ENCODE data around the gene AKT1S1. TPM values are rescaled to one million over a fixed set of nuclear protein-coding genes. Genes with fewer than 3 reads are reported as not detected.

AKT1S1 gene
- total and polyA plus RNA-seq, 2 experiments from 2014 or later, result 15.6 to 74.5 TPM

DNA sequence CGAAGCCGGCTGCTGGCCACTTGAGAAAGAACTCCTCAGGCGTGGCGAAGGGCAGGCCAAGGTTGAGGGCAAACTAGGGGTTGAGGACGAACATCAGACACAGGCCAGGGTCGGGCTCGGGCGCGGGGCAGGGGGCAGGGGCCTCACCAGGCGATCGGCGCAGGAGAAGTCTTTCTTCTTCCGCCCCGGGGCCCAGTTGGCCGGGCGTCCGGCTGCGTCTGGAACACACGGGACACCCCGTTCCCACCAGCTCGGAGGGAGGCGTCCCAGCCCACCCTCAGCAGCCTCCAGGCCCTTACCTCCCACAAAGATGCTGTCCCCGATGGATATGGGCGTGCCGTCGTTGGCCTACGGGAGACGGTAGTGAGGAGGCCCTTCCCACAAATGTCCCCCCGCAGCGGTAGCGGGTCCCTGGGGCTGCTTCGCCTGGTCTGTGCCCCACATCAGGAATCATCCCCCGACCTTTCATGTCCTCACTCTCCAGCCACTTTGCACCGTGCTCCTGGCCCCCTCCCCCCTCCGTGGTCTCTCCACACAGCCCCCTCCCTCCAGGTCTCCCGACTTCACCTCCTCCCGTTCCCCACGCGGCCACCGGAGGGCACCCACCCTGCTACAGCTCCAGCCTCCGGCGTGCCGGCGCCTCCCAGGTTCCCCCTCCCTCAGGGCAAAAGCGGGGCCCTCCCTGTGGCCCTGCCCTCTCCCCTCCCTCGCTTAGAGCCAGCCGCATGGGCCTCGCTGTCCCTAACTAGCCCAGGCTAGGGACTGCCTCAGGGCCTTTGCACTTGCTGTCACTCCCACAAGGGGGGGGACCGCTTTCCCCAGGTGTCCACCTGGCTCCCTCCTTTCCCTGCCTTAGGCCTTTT lies 14.5 kb downstream of the AKT1S1 start:
- no peaks in the 10 kb centered on the region for H3K9me2 ChIP-seq (replicated peaks; ENCODE audit: insufficient read depth)
- no peak overlapping the region for H2AFZ ChIP-seq
- H3K27ac ChIP-seq, result no peak overlapping the region
- no peak overlapping the region for H3K4me3 ChIP-seq
- TF ChIP-seq, protein P1, sequence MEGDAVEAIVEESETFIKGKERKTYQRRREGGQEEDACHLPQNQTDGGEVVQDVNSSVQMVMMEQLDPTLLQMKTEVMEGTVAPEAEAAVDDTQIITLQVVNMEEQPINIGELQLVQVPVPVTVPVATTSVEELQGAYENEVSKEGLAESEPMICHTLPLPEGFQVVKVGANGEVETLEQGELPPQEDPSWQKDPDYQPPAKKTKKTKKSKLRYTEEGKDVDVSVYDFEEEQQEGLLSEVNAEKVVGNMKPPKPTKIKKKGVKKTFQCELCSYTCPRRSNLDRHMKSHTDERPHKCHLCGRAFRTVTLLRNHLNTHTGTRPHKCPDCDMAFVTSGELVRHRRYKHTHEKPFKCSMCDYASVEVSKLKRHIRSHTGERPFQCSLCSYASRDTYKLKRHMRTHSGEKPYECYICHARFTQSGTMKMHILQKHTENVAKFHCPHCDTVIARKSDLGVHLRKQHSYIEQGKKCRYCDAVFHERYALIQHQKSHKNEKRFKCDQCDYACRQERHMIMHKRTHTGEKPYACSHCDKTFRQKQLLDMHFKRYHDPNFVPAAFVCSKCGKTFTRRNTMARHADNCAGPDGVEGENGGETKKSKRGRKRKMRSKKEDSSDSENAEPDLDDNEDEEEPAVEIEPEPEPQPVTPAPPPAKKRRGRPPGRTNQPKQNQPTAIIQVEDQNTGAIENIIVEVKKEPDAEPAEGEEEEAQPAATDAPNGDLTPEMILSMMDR (IDR thresholded peaks at IDR 0.05; ENCODE audit: poor library complexity), result peak; percentile 20
- TF ChIP-seq EZH2phosphoT487 (IDR thresholded peaks at IDR 0.05; ENCODE audit: low read depth, severe bottlenecking, unreplicated experiment), result no peak
- WGBS (ENCODE audit: low lambda C conversion rate, missing lambda C conversion rate), result 87% methylated on average over 29 of the region's 49 CpGs
- no peaks in the 10 kb centered on the region for H3K9me3 ChIP-seq (ENCODE audit: low read depth)
- no peak overlapping the region for H3K4me2 ChIP-seq
- H3K4me1 ChIP-seq (ENCODE audit: insufficient read depth), result peaks cover 13% of the 10 kb centered on the region
- no peak for DNase-seq (ENCODE audit: low spot score)
- peaks cover 28% of the 10 kb centered on the region for H3K79me2 ChIP-seq
- H3K27me3 ChIP-seq, result no peaks in the 10 kb centered on the region
- H4K20me1 ChIP-seq (ENCODE audit: insufficient read depth, poor library complexity, severe bottlenecking), result peaks cover 13% of the 10 kb centered on the region
- H3K36me3 ChIP-seq (replicated peaks; ENCODE audit: insufficient read depth, low read depth), result no peaks in the 10 kb centered on the region

DNA sequence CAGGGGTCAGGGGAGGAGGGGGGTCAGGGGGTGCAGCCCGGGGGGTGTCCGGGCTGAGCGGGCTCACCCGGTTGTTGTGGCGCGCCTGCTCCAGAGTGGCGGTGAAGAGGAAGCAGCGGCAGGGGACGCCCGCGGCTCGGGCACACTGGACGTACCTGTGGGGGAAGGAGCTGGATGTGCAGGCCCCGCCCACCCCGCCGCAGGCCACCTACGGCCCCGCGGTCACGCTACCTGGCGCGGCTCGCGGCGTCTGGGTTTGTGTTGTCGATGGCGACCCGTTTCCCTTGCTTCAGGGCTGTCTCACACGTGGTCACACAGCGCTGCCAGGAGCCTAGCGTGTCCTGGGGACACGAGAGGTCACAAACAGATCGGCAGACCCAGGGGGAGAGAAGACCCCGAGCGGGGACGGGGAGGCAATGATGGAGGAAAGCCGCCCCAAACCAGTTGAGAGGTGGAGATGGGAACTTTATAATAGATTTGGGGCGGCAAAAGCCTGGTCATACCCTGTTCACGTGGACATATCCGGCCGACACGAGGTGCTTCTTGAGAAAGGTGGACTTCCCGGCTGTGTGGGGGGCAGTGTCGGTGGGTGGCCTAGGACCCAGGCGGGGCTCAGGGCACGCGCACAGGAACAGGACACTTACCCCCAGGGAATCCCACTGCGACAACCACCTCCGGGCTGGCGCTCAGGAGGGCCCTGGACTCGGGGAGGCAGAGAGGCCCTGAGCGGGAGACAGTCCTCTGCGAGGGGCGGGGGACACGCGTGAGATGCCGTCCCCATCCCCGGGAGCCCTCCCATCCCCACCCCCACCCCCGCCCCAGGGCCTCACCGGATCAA lies 15.4 kb downstream of the AKT1S1 start:
- H2AFZ ChIP-seq, result no peak overlapping the region
- 92% methylated on average over 38 of the region's 60 CpGs for WGBS (ENCODE audit: low lambda C conversion rate, missing lambda C conversion rate)
- no peaks in the 10 kb centered on the region for H3K9me2 ChIP-seq (replicated peaks; ENCODE audit: insufficient read depth)
- TF ChIP-seq EZH2 (IDR thresholded peaks at IDR 0.05; ENCODE audit: borderline replicate concordance) (no peak), EZH2phosphoT487 (IDR thresholded peaks at IDR 0.05; ENCODE audit: low read depth, severe bottlenecking, unreplicated experiment) (no peak)
- TF ChIP-seq, protein P1 (IDR thresholded peaks at IDR 0.05; ENCODE audit: poor library complexity), result no peak
- peak overlapping the region; percentile 58 for H3K27ac ChIP-seq
- H3K27me3 ChIP-seq, result no peaks in the 10 kb centered on the region
- H4K20me1 ChIP-seq (ENCODE audit: insufficient read depth, poor library complexity, severe bottlenecking), result peaks cover 21% of the 10 kb centered on the region
- H3K79me2 ChIP-seq, result peaks cover 28% of the 10 kb centered on the region
- DNase-seq (ENCODE audit: low spot score), result no peak
- H3K9me3 ChIP-seq (ENCODE audit: low read depth), result no peaks in the 10 kb centered on the region
- H3K4me2 ChIP-seq, result no peak overlapping the region
- no peaks in the 10 kb centered on the region for H3K36me3 ChIP-seq (replicated peaks; ENCODE audit: insufficient read depth, low read depth)
- no peak overlapping the region for H3K4me3 ChIP-seq
- H3K4me1 ChIP-seq (ENCODE audit: insufficient read depth), result peaks cover 13% of the 10 kb centered on the region

DNA sequence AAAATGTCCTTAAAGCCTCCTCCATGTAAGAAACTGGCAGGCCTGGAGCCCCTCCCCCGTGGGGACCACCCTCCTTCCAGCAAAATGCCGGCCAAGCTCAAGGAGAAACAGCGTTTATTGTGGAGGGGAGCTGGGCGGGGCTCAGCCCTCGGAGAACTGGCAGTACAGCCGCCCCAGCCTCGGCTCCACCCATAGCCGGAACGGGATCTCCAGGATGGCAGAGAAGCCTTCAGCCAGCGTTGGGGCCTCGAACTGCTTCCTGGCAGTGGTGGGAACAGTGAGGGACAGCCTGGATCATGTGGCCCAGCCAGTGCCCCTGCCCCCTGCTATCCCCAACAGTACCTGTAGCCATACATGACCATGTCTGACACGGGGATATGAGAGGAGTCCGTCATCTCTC lies 16.0 kb downstream of the AKT1S1 start:
- 47% methylated on average over 11 of the region's 13 CpGs for WGBS (ENCODE audit: low lambda C conversion rate, missing lambda C conversion rate)
- TF ChIP-seq EZH2phosphoT487 (IDR thresholded peaks at IDR 0.05; ENCODE audit: low read depth, severe bottlenecking, unreplicated experiment) (no peak), EZH2 (IDR thresholded peaks at IDR 0.05; ENCODE audit: borderline replicate concordance) (no peak)
- TF ChIP-seq, protein P1 (IDR thresholded peaks at IDR 0.05; ENCODE audit: poor library complexity), result no peak
- Histone ChIP-seq H3K4me2 (no peak overlapping the region), H4K20me1 (ENCODE audit: insufficient read depth, poor library complexity, severe bottlenecking) (peaks cover 28% of the 10 kb centered on the region), H3K9me3 (ENCODE audit: low read depth) (no peaks in the 10 kb centered on the region), H3K27ac (peak overlapping the region; percentile 58), H2AFZ (no peak overlapping the region), H3K36me3 (replicated peaks; ENCODE audit: insufficient read depth, low read depth) (no peaks in the 10 kb centered on the region), H3K9me2 (replicated peaks; ENCODE audit: insufficient read depth) (no peaks in the 10 kb centered on the region), H3K27me3 (no peaks in the 10 kb centered on the region), H3K4me1 (ENCODE audit: insufficient read depth) (peaks cover 6% of the 10 kb centered on the region), H3K4me3 (no peak overlapping the region), H3K79me2 (peaks cover 24% of the 10 kb centered on the region)
- peak; percentile 71 for DNase-seq (ENCODE audit: low spot score)
